Measurements from ENCODE around the gene OXSR1.

Gene OXSR1

DNA sequence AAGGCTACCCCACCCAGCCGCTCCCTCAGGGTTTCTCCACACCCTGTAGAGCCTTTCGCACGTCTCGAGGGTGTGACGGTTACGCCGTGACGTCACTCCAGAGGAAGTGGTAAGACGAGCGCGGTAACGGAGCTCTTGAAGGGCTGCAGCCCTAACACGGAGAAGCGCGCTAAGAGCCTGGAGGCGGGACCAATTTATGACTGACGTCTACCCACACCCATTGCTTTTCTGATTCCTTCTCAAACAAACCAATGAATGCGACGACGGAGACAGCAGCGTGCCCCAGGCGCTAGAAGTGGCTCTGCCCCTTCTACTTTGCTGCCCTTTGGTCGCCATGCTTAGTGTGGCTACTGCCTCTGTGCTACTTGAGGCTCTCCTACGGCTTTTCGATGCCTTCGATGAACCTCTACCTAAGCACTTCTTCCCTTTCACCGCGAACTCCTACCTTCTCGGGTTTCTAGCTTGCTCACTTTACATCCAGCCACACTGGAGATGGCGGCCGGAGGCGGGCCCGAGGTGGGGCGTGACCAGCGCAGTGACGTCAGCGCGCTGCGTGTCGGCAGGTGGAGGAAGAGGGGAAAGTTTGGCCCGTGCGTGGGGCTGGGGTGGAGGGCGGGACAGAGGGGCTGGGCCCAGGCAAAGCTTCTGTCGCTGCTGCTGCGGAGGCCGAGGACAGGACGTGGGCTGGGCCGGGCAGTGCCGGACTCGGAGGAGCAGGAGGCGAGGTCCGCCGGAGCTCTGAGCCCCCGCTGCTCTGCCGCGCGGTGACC, at the start of gene OXSR1:
Gene OXSR1 (plus strand): TSS at position 586 of the 770 bp plus-strand sequence. CDS start 340 bp downstream, outside the sequence.
- peak; percentile 100 for DNase-seq (ENCODE audit: low read depth)

DNA sequence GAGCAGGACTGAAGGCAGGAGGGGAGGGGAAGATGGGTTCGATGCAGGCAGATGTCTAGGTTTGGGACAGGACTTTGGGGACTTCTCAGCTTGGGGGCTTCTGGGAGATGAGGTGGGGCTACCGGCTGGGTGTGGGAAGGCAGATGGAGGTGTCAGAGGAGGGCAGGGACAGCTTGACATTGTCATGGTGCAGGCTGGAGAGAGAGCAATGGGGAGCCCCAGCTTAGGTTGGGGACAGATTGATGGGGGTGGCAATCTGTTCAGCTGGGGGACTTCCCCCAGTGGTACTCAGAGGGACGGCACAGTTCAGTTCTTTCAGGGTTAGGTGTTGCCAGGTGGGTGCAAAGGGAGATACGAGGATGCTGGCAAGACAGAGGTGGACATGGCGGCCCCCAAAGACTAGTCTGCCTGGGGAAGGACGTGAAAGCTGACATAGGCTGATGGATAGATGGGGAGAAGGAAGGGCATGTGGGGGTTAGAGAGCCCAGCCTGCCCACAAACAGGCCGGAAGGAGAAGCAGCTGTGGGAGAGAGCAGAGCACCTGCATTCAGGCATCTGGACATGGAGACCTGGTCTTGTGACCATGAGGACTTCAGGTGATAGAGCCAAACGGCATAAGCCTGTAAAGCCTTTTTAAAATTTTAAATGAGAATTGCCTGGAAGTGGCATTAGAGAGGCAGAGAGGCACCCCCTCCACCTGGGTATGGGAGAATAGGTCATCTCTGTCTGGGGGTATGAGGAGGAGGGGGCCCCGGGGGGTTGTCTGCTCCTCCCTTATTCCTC, 49.5 kb upstream of the OXSR1 start:
- DNase-seq (ENCODE audit: low read depth), result no peak

DNA sequence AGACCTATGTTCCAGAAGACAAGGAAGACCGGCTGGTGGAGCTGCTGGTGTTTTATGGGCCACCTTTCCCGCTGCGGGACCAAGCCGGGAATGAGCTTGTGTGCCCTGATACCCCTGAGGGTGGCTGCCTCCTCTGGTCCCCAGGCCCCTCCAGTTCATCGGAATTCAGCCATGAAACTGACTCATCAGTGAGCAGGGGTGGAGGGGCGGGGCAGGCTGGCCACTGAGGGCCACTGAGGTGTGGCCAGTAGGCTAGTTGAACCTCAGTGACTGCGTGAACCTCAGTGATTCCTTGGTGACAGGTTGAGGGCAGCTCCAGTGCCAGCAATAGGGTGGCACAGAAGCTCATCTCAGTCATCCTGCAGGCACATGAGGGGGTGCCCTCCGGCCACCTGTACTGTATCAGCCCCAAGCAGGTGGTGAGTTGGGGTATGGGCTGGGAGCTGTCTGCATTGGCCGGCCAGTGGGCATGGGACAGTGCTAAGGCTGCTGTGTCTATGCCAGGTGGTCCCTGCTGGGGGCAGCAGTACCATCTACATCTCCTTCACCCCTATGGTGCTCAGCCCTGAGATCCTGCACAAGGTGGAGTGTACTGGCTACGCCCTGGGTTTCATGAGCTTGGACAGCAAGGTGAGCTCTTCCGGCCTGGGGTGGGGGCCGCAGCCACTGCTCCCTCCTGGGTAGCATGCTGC, 48.7 kb upstream of the OXSR1 start:
- DNase-seq (ENCODE audit: low read depth), result no peak

DNA sequence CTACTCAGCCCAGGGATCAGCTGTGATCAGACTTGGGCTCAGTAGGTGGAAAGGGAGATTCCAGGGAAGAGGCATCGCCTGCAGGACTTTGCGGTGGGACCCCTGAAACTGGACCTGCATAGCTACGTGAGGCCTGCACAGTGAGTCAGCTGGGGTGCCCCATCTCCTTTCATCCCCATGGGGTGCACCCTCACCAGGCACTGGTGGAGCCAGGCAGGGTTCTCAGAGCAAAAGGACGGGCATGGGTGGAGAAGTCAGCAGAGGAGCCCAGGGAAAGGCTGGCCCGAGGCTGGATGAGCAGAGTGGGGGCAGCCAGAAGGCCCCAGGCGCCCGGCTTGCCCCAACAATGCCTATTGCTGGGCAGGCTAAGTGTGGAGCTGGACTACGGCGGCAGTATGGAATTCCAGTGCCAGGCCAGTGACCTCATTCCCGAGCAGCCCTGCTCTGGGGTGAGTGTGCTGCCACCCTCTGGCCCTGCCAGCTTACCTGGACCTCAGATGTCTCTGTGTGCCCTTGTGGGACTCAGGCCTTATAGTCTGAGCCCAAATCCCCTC, 48.1 kb upstream of the OXSR1 start:
- no peak for DNase-seq (ENCODE audit: low read depth)

DNA sequence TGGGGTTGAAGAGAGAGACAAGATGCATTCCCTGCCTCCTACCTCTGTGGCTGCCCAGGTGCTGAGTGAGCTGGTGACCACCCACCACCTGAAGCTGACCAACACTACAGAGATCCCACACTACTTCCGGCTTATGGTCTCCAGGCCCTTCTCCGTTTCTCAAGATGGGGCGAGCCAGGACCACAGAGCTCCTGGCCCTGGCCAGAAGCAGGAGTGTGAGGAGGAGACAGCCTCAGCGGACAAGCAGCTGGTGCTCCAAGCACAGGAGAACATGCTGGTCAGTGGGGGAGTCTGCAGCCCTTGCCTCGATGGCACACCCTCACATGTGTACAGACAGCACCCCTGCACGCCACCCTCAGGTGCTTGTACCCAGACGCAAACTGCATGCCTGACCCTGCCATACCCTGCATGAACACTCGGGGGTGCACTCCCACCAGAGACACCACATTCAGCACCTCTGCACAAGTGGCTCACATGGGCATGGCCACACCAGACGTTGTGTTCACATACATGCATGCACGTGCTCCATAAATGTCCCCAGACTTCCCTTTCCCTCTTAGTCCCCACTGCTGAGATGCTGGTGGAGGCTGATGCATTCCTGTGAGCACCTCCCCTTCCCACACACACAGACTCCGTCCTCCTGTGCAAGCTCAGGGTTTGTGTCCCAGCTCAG, 47.5 kb upstream of the OXSR1 start:
- DNase-seq (ENCODE audit: low read depth), result peak; percentile 18

DNA sequence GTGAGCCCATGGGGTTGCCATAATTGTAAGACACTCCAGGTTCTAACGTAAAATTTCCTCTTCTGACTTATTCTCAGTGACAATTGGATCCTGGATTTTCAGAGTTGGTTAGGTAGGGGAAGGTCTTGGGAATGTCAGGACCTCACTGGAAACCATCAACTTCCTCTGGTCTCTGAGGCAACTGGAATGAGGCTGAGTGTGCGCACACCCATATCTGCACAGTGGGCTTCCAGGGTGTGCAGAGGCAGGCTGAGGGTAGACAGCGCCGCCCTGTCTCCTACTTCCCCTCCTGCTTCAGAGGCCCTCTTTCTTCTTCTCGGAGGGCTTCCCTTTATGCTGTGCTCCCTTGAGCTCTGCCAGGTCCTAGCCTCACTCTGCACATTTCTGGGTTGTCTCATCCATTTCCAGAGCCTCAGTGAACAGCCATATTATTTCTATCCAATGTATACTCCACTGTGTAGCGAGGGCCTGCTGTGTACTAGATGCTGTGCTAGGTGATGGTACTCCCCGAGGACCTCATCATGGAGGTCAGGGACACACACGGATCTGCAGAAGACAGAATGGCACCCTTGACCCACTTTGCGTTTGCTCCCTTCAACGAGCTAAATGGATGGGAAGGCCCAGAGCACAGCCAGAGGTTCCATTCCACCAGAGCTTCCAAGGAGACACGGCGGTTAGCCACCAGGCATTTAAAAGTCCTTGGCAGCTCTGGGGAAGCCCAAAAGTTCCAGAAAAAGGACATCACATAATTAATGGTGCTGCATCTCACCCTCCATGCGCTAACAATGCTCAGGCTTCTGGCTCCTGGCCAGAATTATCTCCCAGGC, 46.7 kb upstream of the OXSR1 start:
- no peak for DNase-seq (ENCODE audit: low read depth)

DNA sequence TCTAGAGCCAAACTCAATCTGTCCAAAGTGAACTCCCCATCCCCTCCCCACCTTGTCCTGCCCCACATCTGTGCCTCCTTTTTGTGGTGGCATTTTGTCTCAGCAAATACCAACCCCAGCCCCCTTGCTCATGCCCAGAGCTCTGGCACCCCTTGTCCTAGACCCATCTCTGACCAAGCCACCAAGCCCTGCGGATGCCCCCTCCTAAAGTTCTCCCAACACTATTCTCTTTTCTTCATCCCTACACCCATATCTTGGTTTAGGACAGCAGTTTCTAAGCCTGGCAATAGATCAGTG, 46.1 kb upstream of the OXSR1 start:
- DNase-seq (ENCODE audit: low read depth), result no peak

DNA sequence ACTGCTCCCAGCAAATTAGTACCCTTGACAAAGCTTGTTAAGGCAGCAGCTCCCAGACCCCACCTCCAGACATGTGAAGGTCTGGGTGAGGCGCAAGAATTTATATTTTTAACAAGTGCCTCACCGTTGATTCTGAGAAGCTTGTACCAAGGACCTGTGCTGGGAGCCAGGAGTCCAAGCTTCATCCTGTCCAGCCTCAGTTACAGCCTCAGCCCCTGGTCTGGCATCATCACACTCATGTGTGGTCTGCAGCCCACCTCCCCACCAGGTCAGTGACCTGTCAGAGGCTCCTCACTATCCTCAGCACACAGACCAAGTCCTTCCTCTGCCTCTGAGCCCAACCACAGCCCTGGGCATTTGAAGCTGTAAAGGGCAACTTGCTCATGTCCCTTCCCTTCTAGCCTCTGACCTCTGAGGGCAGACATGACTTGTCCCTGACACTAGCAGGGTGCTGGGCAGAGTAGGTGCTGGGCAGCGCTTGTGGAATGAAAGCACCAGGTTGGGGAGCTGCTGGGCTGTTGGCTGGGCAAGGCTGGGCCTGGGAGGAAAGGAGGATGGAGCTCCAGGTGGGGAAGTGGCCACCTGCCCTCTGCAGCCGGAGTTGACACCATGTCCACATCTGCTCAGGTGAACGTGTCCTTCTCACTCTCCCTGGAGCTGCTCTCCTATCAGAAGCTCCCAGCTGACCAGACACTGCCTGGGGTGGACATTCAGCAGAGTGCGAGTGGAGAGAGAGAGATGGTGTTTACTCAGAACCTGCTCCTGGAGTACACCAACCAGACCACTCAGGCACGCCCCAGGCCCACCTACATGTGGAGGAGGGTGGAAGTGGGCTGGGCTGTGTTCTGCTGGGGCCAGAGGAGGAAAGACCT, 45.3 kb upstream of the OXSR1 start:
- no peak for DNase-seq (ENCODE audit: low read depth)

DNA sequence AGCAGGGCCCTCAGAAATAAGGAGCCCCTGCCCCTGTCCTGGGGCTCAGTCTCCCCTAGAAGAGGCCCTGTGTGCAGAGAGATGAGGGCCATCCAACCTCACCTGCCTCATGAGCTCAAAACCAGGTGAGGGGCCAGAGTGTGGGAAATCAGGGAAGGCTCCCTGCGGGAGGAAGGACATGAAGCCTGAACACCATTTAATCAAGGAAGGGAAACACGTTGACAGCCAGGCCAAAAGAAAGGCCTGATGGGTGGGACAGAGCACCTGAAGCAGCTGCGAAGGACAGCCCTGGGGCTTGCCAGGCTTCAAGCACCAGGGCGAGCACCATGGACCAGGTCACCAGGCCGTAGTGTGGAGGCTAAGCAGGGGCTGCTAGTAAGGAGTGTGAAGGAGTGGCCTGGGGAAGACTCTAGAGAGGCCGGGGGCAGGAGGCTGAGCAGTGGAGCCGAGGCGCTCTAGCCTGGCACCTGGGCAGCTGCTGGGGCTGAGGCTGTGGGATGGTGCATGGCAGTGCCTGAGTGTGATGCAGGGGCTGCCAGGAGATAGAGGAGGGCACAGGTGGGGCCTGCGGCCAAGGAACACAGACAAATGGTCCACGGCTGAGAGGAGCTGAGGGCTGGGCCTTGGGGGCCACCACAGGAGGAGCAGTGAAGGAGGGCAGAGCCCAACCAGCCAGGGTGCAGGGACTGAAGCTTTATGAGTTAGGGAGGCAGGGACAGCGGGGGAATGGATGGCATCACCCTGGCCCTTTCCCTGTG, 44.5 kb upstream of the OXSR1 start:
- no peak for DNase-seq (ENCODE audit: low read depth)

DNA sequence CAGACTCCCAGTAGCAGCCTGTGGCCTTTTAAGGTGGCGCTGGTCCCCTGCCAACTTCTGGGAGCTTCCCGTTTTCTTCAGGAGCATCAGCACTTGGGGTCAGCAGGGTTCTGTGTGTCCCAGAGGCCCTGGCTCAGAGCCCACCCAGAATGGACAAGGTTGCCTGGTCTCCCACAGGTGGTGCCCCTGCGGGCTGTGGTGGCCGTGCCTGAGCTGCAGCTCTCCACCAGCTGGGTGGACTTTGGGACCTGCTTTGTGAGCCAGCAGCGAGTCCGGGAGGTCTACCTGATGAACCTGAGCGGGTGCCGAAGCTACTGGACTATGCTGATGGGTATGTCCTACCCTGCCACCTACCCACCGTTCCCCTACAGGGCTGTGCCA, 43.9 kb upstream of the OXSR1 start:
- no peak for DNase-seq (ENCODE audit: low read depth)

DNA sequence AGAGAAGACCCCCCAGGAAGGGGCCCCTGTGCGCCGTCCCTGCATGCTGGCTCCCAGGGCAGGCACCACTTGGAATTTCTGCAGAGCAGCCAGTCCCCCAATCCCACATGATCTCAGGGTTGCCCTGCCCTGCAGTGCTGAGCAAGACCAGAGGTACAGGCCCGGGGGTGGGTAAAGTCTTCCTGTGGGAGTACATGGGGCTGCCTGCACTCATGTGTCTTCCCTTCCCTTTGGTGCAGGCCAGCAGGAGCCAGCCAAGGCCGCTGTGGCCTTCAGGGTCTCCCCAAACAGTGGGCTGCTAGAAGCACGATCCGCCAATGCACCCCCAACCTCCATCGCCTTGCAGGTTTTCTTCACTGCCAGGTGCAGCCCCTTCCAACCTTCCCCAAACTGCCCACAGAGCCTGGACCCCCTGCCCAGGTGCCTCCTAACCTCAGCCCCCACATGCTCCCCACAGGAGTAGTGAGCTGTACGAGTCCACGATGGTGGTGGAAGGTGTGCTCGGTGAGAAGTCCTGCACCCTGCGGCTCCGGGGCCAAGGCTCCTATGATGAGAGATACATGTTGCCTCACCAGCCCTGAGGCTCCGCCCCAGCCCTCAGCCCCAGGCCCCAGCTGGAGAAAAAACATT, 43.4 kb upstream of the OXSR1 start:
- DNase-seq (ENCODE audit: low read depth), result no peak

DNA sequence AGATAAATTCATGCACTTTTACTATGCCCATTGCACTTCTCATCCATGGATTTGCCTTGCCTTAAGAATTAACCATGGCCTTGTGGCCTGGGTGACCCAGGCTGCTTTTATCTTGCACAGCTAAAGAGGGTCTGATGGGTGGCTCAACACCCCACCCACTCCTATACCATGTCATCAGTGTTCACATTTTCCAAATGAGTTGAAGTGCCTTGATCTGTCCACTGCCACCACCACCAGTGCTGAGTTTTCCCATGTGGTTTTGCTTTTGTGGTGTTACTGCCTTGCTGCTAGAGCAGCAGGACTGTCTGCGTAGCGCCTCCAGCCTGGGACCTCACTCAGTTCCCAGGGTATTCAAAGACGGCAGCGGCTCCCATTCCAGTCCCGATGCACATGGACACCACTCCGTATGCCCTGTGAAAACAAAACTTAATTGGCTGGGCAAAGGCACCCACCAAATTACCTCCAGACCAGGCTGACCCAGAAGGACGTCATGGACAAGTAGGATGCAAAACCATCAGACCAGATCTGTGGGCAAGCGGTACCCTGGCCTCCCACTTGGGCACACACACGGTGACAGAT, 42.5 kb upstream of the OXSR1 start:
- no peak for DNase-seq (ENCODE audit: low read depth)

DNA sequence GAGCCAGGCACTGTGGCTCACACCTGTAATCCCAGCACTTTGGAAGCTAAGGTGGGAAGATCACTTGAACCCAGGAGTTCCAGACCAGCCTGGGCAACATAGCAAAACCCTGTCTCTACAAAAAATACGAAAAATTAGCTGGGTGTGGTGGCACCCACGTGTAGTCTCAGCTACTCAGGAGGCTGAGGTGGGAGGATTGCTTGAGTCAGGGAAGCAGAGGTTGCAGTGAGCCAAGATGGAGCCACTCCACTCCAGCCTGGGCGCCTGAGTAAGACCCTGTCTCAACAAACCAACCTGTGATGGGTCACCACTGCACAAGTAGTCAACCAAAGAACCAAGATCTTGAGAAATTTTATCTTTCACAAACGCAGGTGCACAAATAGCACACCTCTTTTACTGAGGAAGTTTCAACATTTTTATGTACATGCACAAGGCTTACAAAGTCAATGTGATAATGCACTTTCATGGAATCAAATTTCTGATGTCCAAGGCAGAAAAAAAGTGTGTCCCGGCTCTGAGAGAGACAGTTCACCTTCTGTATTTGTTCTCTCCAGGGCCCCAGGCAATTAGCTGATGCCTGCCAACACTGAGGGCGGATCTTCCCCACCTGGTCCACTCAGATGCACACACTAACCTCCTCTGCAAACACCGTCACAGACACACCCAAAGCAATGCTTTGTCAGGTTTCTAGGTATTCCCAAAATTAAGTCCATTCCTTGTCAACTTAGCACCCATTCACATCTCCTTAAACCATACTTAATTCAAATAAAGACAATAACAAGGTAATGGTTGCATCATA, 40.8 kb upstream of the OXSR1 start:
- DNase-seq (ENCODE audit: low read depth), result no peak

DNA sequence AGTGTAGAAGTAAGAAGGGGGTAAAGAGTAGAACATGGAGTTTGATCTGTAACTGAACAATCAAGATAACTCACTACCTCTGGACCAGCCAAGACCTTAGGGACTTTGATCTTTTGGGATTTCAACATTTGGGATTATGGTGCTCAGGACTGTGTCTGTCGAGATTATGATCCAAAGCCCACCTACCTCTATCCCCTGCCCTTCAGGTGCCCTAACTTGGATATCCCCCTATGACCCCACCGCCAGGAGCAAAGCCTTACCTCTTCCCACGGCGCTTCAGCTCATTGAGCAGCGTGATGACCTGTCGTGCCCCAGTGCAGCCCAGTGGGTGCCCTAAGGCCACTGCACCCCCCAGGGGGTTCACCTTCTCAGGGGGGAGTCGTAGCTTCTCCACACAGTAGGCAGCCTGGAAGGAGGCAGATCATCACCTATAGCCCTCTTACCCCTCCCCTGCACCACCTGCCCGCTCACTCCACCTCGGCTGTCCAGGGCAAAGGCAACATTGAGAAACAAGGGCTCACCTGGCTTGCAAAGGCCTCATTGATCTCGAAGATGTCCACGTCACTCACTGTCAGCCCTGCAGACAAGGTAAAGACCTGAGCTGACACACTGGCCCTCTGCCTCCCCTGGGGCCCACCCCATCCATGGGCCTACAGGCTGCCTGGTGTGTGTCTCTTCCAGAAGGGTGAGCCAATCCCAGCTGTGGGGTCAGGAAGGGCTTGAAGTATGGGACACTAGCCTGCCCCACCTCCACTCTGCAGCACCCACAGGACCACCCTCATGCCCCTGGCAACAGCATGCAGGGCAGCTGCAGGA, 39.8 kb upstream of the OXSR1 start:
- DNase-seq (ENCODE audit: low read depth), result no peak

DNA sequence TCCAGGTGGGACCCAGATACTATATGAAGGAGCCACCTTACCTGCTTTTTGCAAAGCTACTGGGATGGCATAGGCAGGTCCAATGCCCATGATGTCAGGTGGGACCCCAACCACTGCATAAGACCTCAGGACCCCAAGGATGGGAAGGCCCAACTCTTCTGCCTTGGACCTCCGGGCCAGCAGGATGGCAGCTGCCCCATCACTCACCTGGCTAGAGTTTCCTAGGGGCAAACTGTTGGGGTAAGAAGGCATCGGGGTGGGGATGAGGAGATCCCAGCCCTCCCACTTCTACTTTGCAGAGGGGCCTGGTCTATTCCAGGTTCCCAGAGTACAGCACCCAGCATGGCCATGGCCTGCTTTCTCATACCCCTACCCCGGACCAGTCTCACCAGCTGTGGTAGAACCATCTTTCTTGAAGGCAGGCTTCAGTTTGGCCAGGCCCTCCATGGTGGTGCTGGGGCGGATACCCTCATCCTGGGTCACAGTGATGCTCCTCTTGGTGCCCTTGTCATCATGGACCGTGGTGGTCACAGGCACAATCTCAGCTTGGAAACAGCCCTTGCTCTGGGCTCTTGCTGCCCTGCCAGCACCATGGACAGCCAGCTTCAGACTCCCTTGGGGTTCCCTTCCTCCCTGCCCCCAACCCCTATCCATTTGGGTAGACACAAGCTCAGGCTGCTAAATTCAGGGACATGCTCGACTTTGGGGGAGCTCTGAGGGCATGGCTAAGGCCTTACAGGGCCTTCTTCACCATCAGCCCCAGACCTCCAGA, 39.0 kb upstream of the OXSR1 start:
- DNase-seq (ENCODE audit: low read depth), result no peak

DNA sequence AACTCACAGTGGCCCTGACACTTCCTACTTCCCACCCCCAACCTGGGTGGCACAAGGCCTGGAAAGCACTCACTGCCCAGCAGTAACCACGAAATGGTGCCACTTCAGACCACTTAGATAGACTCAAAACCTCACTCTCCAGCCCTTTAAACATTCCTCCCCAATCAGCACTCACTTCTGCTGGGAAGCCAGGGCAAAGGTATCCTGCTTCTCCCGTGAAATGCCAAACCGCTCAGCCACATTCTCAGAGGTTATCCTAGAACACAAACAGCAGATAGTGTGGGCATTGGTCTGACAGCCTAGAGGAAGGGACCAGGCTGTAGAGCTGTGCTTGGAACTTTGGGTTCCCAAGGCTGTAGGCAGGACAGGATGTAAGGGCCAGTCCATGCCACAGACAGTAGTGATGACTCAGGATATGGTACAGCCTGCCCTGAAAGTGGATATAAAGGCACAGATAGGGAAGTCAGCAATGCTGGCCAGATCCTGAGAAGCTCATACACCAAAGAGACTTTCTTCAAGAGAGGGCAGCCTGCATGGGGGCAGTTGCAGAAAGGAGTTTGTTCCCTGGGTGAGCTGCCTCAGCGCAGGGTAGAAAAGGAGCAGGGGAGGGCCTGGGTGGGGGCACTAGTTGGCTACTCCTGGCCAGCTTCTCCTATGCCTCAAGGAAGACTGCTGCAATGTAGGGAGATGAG, 37.6 kb upstream of the OXSR1 start:
- no peak for DNase-seq (ENCODE audit: low read depth)
